Loucy (cell line): ENCODE results near the gene CELSR1.
"Not testable (repeated sequence)": the region's sequence is repeated elsewhere in the genome, so short reads cannot be mapped to it uniquely, and the experiment has no call there.

Source experiments
- H2AFZ ChIP-seq: fragments of 200-600 bp; sonication (generic); 2 replicates; pipeline ENCODE4 v1.6.0; 2016; ENCODE audit warnings: antibody characterized with exemption, mild to moderate bottlenecking, low read length, moderate library complexity
- H3F3A ChIP-seq: fragments of 200-600 bp; 2 replicates; pipeline ENCODE4 v1.6.0; 2016; ENCODE audit warnings: antibody characterized with exemption, low read depth, mild to moderate bottlenecking
- H3K27me3 ChIP-seq: fragments of 200-600 bp; sonication (generic); 2 replicates; pipeline ENCODE4 v1.6.1; 2014; ENCODE audit warnings: low read length, mild to moderate bottlenecking; ENCODE audit not compliant: insufficient read depth, poor library complexity, severe bottlenecking
- H3K36me3 ChIP-seq: fragments of 200-600 bp; sonication (generic); 2 replicates; pipeline ENCODE4 v1.6.1; 2016; ENCODE audit warnings: low read length; ENCODE audit not compliant: insufficient read depth
- H3K4me1 ChIP-seq: fragments of 200-600 bp; sonication (generic); 2 replicates; pipeline ENCODE4 v1.5.1; 2014; ENCODE audit warnings: low read length, mild to moderate bottlenecking; ENCODE audit not compliant: insufficient read depth, poor library complexity, severe bottlenecking
- H3K4me2 ChIP-seq: fragments of 200-600 bp; sonication (generic); 2 replicates; pipeline ENCODE4 v1.6.0; 2014; ENCODE audit warnings: antibody characterized with exemption, low read length, low read depth, mild to moderate bottlenecking; ENCODE audit not compliant: poor library complexity, severe bottlenecking
- H3K4me3 ChIP-seq: fragments of 200-600 bp; sonication (generic); 2 replicates; pipeline ENCODE4 v1.5.1; 2014; ENCODE audit warnings: low read length, mild to moderate bottlenecking, mixed read lengths; ENCODE audit not compliant: poor library complexity, severe bottlenecking
- H3K79me2 ChIP-seq: fragments of 200-600 bp; sonication (generic); 2 replicates; pipeline ENCODE4 v1.6.1; 2014; ENCODE audit warnings: low read length; ENCODE audit not compliant: insufficient read depth
- H3K9ac ChIP-seq: fragments of 200-600 bp; sonication (generic); 2 replicates; pipeline ENCODE4 v1.6.0; 2014; ENCODE audit warnings: mild to moderate bottlenecking, low read depth, low read length, moderate library complexity; ENCODE audit not compliant: poor library complexity, severe bottlenecking
- H3K9me2 ChIP-seq: fragments of 200-600 bp; sonication (generic); replicated peaks from 2 replicates; pipeline ENCODE4 v1.6.1; 2016; ENCODE audit warnings: low read depth, low read length, mixed read lengths
- H3K9me3 ChIP-seq: fragments of 200-600 bp; sonication (generic); 2 replicates; pipeline ENCODE4 v1.6.1; 2014; ENCODE audit warnings: mild to moderate bottlenecking, antibody characterized with exemption, low read length, low read depth; ENCODE audit not compliant: insufficient read depth
- H4K20me1 ChIP-seq: fragments of 200-600 bp; sonication (generic); 2 replicates; pipeline ENCODE4 v1.6.0; 2014; ENCODE audit warnings: antibody characterized with exemption, low read length, mild to moderate bottlenecking; ENCODE audit not compliant: insufficient read depth, poor library complexity, severe bottlenecking
- CTCF ChIP-seq: fragments of 200-600 bp; sonication (generic); conservative IDR thresholded peaks from 2 replicates; pipeline ENCODE4 v1.5.1; 2014; ENCODE audit warnings: mild to moderate bottlenecking, antibody characterized with exemption, low read length
- EZH2phosphoT487 ChIP-seq: fragments of 200-600 bp; IDR thresholded peaks from 2 replicates; pipeline ENCODE4 v1.6.1; 2018; ENCODE audit warnings: antibody characterized with exemption, mild to moderate bottlenecking, moderate library complexity, borderline replicate concordance

The CELSR1 gene

GRCh38 chr22:46397951-46398350 is 139.5 kb downstream of the CELSR1 start:
- Histone ChIP-seq H3K36me3 (no peaks in the 10 kb centered on the region), H3F3A (no peaks in the 10 kb centered on the region), H3K4me3 (no peak overlapping the region), H3K9me2 (no peaks in the 10 kb centered on the region), H2AFZ (no peak overlapping the region), H3K9me3 (no peaks in the 10 kb centered on the region), H3K4me2 (no peak overlapping the region), H3K9ac (no peak overlapping the region), H3K4me1 (no peaks in the 10 kb centered on the region), H4K20me1 (no peaks in the 10 kb centered on the region), H3K79me2 (no peaks in the 10 kb centered on the region), H3K27me3 (no peaks in the 10 kb centered on the region)
- TF ChIP-seq CTCF (no peak), EZH2phosphoT487 (no peak)

- H3K4me2 ChIP-seq: no peak overlapping the region
- TF ChIP-seq EZH2phosphoT487: no peak
- no peak for TF ChIP-seq CTCF
- no peaks in the 10 kb centered on the region for H3K27me3 ChIP-seq
- no peaks in the 10 kb centered on the region for H3K4me1 ChIP-seq
- no peak overlapping the region for H2AFZ ChIP-seq
- H3K9me2 ChIP-seq: no peaks in the 10 kb centered on the region
- H4K20me1 ChIP-seq: no peaks in the 10 kb centered on the region
- H3K79me2 ChIP-seq: no peaks in the 10 kb centered on the region
- H3K9ac ChIP-seq: no peak overlapping the region
- H3K36me3 ChIP-seq: no peaks in the 10 kb centered on the region
- H3F3A ChIP-seq: no peaks in the 10 kb centered on the region
- no peak overlapping the region for H3K4me3 ChIP-seq
- no peaks in the 10 kb centered on the region for H3K9me3 ChIP-seq
These were observed 139.9 kb downstream of the CELSR1 start for GRCh38 chr22:46397514-46397913.

GRCh38 chr22:46397049-46397448 is 140.4 kb downstream of the CELSR1 start:
- H3K9me2 ChIP-seq, H3K36me3 ChIP-seq, H3K79me2 ChIP-seq: not testable (repeated sequence)

GRCh38 chr22:46395145-46395544 is 142.3 kb downstream of the CELSR1 start:
- no peak overlapping the region for H3K9ac ChIP-seq
- H3F3A ChIP-seq: no peaks in the 10 kb centered on the region
- no peaks in the 10 kb centered on the region for H4K20me1 ChIP-seq
- no peaks in the 10 kb centered on the region for H3K9me2 ChIP-seq
- no peaks in the 10 kb centered on the region for H3K4me1 ChIP-seq
- no peaks in the 10 kb centered on the region for H3K27me3 ChIP-seq
- no peak for TF ChIP-seq EZH2phosphoT487
- no peak for TF ChIP-seq CTCF
- no peaks in the 10 kb centered on the region for H3K36me3 ChIP-seq
- H3K4me3 ChIP-seq: no peak overlapping the region
- no peak overlapping the region for H3K4me2 ChIP-seq
- H3K9me3 ChIP-seq: no peaks in the 10 kb centered on the region
- no peaks in the 10 kb centered on the region for H3K79me2 ChIP-seq
- H2AFZ ChIP-seq: no peak overlapping the region

More at GRCh38 chr22:46397049-46397448, 140.4 kb downstream of the CELSR1 start:
- H3K27me3 ChIP-seq, H3F3A ChIP-seq, H3K9me3 ChIP-seq, H3K4me2 ChIP-seq, H3K9ac ChIP-seq, H4K20me1 ChIP-seq, H3K4me1 ChIP-seq, H3K4me3 ChIP-seq, H2AFZ ChIP-seq: not testable (repeated sequence)
